IMR-90 (cell line): Measurements from ENCODE around the gene CIAO2A.

Source experiments
- BHLHE40 ChIP-seq: fragments of 150-350 bp; IDR thresholded peaks from 2 replicates; pipeline ENCODE4 v1.6.1; 2016; ENCODE audit warnings: mild to moderate bottlenecking, low read depth, low read length
- CEBPB ChIP-seq: IDR thresholded peaks from 2 replicates; pipeline ENCODE4 v1.6.1; 2012; ENCODE audit warnings: low read depth, low read length, improper control_type of control experiment
- CHD1 ChIP-seq: IDR thresholded peaks from 2 replicates; pipeline ENCODE4 v1.6.1; 2012; ENCODE audit warnings: low read depth, low read length, improper control_type of control experiment
- FOS ChIP-seq: fragments of 150-350 bp; IDR thresholded peaks from 2 replicates; pipeline ENCODE4 v1.6.1; 2016; ENCODE audit warnings: low read depth, low read length
- MAFK ChIP-seq: IDR thresholded peaks from 2 replicates; pipeline ENCODE4 v1.6.1; 2012; ENCODE audit warnings: low read depth, low read length, improper control_type of control experiment
- MAZ ChIP-seq: IDR thresholded peaks from 2 replicates; pipeline ENCODE4 v1.6.1; 2012; ENCODE audit warnings: low read depth, mild to moderate bottlenecking, low read length, improper control_type of control experiment, moderate library complexity, borderline replicate concordance
- NFE2L2 ChIP-seq: fragments of 150-350 bp; IDR thresholded peaks from 2 replicates; pipeline ENCODE4 v1.6.1; 2016; ENCODE audit warnings: low read depth, mild to moderate bottlenecking, low read length
- POLR2A ChIP-seq: IDR thresholded peaks from 2 replicates; pipeline ENCODE4 v1.6.1; 2012; ENCODE audit warnings: mild to moderate bottlenecking, low read depth, low read length
- RAD21 ChIP-seq: IDR thresholded peaks from 2 replicates; pipeline ENCODE4 v1.6.1; 2012; ENCODE audit warnings: low read length, improper control_type of control experiment
- RCOR1 ChIP-seq: IDR thresholded peaks from 2 replicates; pipeline ENCODE4 v1.6.1; 2012; ENCODE audit warnings: mild to moderate bottlenecking, low read length, improper control_type of control experiment; ENCODE audit not compliant: insufficient replicate concordance
- RFX5 ChIP-seq: IDR thresholded peaks from 2 replicates; pipeline ENCODE4 v1.8.0; 2012; ENCODE audit warnings: low read depth, mild to moderate bottlenecking, low read length, moderate library complexity
- SMC3 ChIP-seq: fragments of 150-350 bp; IDR thresholded peaks from 2 replicates; pipeline ENCODE4 v1.6.1; 2016; ENCODE audit warnings: low read depth, mild to moderate bottlenecking, antibody characterized with exemption, low read length, moderate library complexity
- TF ChIP-seq, protein P1 (sequence below): conservative IDR thresholded peaks from 2 replicates; pipeline ENCODE4 v1.5.1; 2012; ENCODE audit warnings: mild to moderate bottlenecking, low read depth, low read length, improper control_type of control experiment
- TF ChIP-seq, protein P2 (sequence below): fragments of 150-350 bp; IDR thresholded peaks from 2 replicates; pipeline ENCODE4 v1.6.1; 2017; ENCODE audit warnings: mild to moderate bottlenecking, antibody characterized with exemption, low read length, low read depth

GRCh38 chr15:64072812-64073211, 20.8 kb downstream of the CIAO2A start:
- TF ChIP-seq, protein P1, sequence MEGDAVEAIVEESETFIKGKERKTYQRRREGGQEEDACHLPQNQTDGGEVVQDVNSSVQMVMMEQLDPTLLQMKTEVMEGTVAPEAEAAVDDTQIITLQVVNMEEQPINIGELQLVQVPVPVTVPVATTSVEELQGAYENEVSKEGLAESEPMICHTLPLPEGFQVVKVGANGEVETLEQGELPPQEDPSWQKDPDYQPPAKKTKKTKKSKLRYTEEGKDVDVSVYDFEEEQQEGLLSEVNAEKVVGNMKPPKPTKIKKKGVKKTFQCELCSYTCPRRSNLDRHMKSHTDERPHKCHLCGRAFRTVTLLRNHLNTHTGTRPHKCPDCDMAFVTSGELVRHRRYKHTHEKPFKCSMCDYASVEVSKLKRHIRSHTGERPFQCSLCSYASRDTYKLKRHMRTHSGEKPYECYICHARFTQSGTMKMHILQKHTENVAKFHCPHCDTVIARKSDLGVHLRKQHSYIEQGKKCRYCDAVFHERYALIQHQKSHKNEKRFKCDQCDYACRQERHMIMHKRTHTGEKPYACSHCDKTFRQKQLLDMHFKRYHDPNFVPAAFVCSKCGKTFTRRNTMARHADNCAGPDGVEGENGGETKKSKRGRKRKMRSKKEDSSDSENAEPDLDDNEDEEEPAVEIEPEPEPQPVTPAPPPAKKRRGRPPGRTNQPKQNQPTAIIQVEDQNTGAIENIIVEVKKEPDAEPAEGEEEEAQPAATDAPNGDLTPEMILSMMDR, result no peak
- TF ChIP-seq MAZ (no peak), CHD1 (no peak), POLR2A (no peak), RAD21 (no peak), MAFK (no peak), CEBPB (no peak), NFE2L2 (no peak), RFX5 (no peak), RCOR1 (no peak), FOS (no peak), SMC3 (no peak), BHLHE40 (no peak)
- TF ChIP-seq, protein P2, sequence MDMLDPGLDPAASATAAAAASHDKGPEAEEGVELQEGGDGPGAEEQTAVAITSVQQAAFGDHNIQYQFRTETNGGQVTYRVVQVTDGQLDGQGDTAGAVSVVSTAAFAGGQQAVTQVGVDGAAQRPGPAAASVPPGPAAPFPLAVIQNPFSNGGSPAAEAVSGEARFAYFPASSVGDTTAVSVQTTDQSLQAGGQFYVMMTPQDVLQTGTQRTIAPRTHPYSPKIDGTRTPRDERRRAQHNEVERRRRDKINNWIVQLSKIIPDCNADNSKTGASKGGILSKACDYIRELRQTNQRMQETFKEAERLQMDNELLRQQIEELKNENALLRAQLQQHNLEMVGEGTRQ, result no peak
